ENCODE data around the gene PELI3.

Gene PELI3

GRCh38 chr11:66475349-66476172 lies 8.9 kb downstream of the PELI3 start:
- DNase-seq, result no peak

DNA sequence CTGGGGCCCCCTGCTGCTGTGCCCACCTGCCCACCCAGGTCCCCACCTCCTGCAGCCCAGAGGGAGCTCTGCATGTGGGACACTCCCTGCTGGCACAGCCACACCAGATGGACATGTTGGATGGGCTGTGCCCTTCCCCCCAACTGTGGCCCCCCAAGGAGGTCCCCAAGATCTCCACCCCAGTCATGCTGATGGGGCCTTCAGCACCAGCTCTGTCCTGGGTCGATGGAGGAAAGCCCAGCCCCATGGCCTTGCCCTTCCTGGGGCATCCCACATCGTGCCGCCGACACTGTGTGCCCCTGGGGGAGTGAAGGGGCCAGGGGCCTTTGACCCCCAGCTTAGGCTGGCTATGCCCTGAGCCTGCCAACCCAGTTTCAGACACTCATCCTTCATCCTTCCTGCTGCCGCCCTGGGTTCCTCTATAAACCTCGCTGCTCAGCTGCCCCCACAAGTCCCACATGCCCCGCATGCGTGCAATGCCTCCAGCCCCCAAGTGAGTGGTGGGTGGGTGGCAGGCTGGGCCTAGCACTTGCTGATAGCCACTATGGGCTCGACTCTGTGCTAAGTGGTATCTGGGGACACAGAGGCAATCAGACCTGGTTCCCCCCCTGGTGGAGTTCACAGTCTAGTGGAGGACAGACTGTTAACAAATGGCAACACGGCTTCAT lies 9.6 kb downstream of the PELI3 start:
- no peak for DNase-seq

GRCh38 chr11:66476841-66477251 lies 10.1 kb downstream of the PELI3 start:
- DNase-seq, result no peak

DNA sequence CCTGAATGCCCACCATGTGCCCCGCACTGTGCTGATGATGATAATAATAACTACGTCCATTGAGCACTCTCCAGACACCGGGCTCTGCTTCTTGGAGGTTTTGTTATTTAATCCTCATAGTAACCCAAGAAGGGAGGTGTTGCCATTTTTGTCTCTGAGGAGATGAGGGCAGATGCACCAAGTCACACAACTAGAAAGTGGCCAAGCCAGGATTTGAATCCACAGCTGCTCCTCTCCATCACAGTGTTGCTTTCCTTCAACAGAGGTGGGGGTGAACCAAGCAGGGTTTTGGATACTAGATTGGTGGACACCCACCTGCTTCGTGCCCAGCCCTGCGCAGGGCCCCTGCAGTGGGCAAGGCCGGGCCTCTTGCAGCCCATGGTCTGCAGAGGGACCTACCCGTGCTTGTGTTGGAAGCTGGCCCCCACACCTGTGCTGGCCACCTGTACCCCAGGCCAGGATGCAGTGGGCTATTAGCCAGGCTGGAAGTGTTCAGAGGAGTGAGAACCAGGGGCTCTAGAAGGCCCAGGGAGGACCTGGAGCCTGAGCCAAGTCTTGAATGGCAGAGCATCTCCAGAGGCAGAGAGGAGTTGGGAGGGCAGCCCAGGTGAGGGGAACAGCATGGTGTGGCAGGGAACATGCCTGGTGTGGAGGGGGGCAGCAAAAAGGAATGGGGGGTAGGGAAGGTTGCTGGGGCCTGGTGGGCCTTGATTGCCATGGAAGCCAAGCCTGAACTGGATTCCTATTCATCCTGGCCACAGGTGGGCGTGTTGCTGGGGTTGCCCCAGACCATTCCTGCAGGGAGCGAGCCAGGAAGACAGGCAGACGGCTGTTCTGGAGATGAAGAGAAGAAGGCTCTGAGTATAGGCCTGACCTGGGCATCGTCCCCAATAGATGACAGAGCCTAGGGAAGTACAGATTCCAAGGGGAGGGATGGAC lies 10.8 kb downstream of the PELI3 start:
- DNase-seq, result no peak

GRCh38 chr11:66478729-66479393 lies 12.2 kb downstream of the PELI3 start:
- no peak for DNase-seq

DNA sequence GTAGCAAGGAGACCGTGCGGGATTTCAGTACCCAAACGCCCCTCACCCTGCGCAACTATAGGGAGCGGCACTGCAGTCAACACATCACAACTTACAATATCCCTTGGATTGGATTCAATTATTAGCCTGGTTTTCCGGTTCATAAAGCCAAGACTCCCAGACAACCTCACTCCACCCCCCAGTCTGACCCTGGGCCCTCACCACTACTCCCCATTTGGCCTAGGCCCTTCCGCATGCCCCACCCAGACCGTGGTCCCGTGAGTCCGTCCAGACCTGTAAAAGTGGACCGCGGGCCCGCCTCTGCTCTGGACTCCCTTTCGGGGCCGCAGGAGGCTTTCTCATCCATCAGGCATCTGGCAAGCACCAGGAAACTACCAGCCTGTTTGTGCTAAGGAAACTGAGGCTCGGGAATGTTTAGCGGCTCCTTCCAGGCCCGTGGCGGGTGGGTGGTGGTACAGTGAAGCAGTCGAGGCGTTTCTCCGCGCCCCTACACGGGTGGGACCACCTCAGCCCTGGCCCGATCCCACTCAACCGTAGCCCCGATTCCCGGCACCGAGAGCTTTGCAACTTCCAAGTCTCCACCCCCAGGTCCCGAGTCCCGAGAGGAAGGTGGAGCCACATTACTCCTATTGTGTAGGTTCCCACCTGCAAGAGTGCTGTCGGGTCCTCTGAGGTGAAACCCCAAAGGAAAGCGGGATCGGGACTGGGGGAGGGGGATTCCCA lies 12.8 kb downstream of the PELI3 start:
- no peak for DNase-seq

- DNase-seq, result peak; percentile 93
These were observed 13.6 kb downstream of the PELI3 start, which contains the start of gene DPP3 for GRCh38 chr11:66480117-66480938. TSS of gene DPP3 (plus strand) at chr11:66480434. CDS start at chr11:66482201, 1,767 bp downstream.

DNA sequence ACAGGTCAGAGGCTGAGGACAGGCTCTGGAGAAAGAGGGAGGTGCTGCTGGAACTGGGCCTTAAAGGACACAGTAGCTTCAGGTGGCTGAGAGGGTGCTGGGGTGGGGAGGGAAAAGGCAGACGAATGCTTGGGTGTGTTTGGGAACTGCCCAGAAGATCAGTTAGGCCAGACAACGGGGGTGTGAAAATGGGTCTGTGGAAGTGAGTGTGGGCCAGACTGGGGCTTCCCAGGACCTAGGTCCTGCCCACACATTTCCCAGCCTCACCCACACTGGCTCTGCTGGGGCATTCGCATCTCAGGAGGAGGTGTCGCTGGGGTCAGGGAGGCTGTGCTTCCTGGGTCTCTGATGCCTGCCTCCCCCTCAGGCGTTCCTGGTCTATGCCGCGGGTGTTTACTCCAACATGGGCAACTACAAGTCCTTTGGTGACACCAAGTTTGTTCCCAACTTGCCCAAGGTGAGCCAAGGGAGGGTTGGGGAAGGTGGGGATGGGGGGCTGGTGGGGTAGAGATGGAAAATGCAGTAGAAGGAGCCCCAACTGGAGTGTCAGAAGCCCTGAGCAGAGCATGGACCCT lies 18.2 kb downstream of the PELI3 start:
- no peak for DNase-seq

- DNase-seq, result no peak
These were observed 22.3 kb downstream of the PELI3 start for GRCh38 chr11:66488957-66489356.

GRCh38 chr11:66489636-66490035 lies 22.9 kb downstream of the PELI3 start:
- no peak for DNase-seq

GRCh38 chr11:66491315-66491935 lies 24.7 kb downstream of the PELI3 start:
- DNase-seq, result no peak

DNA sequence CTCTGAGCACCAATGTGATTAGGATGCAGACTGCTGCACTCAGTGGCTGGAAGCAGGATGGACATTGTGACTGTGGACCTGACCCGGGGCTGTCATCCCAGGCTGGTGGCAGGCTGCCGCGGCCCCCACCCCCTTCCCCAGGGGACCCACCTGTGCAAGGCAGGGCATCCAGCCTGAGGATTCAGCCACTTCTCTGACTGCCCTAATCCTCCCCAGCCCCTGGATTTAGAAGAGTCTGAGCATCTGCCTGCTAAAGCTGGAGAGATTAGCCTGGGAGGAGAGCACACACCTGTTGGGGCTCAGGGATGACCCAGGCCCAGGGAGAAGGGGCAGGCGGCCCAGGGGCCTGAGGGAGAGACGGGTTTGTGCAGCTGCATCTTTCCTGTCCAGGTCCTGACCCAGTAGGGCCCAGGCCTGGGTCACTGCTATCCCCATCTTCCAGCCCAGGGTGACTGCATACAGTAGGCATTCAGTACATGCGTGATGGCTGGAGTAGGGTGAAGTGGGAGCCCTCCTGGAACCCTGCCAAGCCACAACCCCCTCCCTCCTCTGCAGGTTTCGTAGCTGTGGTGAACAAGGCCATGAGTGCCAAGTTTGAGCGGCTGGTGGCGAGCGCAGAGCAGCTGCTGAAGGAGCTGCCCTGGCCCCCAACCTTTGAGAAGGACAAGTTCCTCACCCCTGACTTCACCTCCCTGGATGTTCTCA lies 25.6 kb downstream of the PELI3 start:
- DNase-seq, result no peak

DNA sequence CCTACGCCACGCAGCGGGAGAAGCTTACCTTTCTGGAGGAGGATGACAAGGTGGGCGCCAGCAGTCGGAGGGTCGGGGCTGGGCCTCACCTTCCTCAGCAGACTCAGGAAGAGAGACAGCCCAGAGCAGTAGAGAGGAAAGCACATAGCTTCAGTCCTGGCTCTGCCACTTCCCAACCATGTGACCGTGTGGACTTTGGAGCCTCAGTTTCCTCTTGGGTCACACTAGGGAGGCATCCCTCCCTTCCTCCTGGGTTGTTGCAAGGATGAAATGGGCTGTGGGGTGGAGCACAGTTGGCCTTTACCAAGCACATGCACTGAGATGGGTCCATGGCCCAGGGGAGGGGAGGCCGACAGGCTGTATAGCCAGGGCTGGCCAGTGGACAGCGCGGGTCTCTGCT lies 26.4 kb downstream of the PELI3 start:
- DNase-seq, result no peak

DNA sequence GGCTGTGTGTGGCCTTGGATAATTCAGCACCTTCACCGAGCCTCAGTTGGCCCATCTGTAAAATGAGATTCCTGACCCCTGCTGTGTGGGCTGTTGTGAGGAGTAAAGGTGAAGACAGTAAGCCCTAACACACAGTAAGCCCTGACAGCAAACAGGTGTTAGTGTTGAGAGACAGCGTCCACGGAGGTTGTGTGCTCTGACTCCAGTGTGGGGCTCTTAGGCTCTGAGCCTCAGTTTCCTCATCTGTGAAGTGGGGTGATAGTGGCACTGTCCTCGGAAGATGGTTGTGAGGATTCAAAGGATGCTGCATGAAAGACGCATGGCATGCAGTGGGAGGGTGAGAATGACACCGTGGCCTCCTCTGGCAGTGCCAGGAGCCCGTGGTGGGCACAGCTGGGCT lies 27.8 kb downstream of the PELI3 start:
- DNase-seq, result no peak

DNA sequence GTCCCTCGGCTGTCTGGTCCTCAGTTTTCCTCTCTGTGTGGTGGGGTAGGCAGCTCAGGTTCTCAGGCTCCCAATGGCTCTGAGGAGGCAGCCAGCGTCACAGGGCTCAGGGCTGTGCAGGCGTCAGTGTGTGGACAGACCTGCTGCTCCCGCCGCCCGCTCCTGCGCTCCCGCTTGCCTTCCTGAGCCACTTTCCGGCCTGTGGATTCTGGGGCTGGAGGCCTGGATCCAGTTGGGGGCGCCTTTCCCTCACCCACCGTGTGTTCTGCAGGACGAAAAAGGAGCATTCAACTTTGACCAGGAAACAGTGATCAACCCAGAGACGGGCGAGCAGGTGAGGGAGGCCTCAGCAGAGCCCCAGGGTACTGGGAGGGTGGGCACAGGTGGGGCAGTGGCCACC lies 28.2 kb downstream of the PELI3 start:
- DNase-seq, result no peak

GRCh38 chr11:66495401-66495854 lies 28.7 kb downstream of the PELI3 start:
- no peak for DNase-seq

DNA sequence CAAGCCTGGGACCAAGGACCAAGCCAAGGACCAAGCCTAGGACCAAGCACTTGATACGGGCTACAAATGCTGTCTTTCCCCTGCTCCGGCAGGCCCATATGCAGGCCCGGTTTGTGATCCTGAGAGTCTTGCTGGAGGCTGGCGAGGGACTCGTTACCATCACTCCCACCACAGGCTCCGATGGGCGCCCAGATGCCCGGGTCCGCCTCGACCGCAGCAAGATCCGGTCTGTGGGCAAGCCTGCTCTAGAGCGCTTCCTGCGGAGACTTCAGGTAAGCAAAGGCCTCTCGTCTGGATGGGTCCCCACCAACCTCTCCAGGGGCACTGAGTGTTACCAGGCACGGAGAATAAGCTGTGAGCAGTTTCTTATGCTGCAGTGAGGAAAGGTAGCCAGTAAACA lies 30.5 kb downstream of the PELI3 start:
- no peak for DNase-seq

- no peak for DNase-seq
These were observed 31.8 kb downstream of the PELI3 start for GRCh38 chr11:66498506-66498905.

DNA sequence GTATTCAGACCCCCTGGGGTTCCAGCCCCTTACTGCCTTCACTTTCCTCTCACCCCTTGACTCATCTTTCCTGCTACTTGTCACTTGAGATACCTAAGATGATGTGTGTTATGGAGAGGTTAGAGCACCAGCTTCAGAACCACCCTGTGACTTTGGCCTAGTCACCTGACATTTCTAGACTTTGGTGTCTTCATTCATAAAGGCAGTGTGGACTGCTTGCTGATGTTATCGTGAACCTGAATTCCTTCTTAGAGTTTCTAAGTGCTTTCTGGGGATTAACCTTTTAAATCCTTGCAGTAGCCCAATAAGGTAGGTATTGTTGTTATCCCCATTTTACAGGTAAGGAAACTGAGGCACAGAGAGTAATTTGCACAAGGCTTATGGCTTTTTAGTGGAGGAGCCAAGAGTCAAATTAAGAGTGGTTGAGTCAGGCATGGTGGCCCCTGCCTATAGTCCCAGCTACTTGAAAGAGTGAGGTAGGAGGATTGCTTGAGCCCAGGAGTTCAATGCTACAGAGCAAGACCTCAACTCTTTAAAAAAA lies 38.6 kb downstream of the PELI3 start:
- DNase-seq, result no peak
